Hepatocyte (in vitro differentiated cells): Measurements from ENCODE around the gene WLS.

ENCODE experiments used
- CTCF ChIP-seq: fragments of 200-600 bp; sonication (generic); IDR thresholded peaks from 2 replicates; pipeline ENCODE4 v1.5.1; 2016; ENCODE audit warnings: antibody characterized with exemption, mild to moderate bottlenecking; ENCODE audit not compliant: poor library complexity
- EZH2 ChIP-seq: fragments of 200-600 bp; sonication (generic); IDR thresholded peaks from 2 replicates; pipeline ENCODE4 v1.6.1; 2016; ENCODE audit warnings: antibody characterized with exemption, mild to moderate bottlenecking, borderline replicate concordance

GRCh38 chr1:68233202-68233601, 879 bp upstream of the WLS start:
- TF ChIP-seq EZH2, result no peak
- no peak for TF ChIP-seq CTCF
